ENCODE measurements around the gene ZNF280B.
A peak's percentile ranks its signal among the peaks of the same experiment; 100 is the strongest.

- TF ChIP-seq CTCF (IDR thresholded peaks at IDR 0.05) (peak; percentile 67), POLR2AphosphoS5 (IDR thresholded peaks at IDR 0.05; ENCODE audit: low read depth, low read length) (no peak), REST (IDR thresholded peaks at IDR 0.05; ENCODE audit: insufficient read depth in 1 of 2, low read depth in 2 of 2, low read length in 1 of 2) (no peak), SIN3A (IDR thresholded peaks at IDR 0.05; ENCODE audit: borderline replicate concordance, insufficient read depth, low read depth, low read length) (no peak), TCF7L2 (IDR thresholded peaks at IDR 0.05; ENCODE audit: low read depth, low read length) (no peak)
These were observed 44.5 kb downstream of the ZNF280B start for GRCh38 chr22:22463855-22464540.

Measured in Panc1 (cell line).